PC-3 (cell line): ENCODE results near the gene CEP290. TPM values are rescaled to one million over a fixed set of nuclear protein-coding genes. Genes with fewer than 3 reads are reported as not detected.
A peak's percentile ranks its signal among the peaks of the same experiment; 100 is the strongest.

Experiments
- ATAC-seq: fragments of 200-7000 bp; cut with Tn5 transposase; 2 replicates; pipeline ENCODE4 v1.9.1; 2020; ENCODE audit warnings: mild to moderate bottlenecking, moderate library complexity
- BruUV-seq: library from RNA; stranded (reverse); fragments of 400-500 nt; replicated peaks from 2 replicates; lab custom pipeline; 2021; lab: Mats Ljungman, UMichigan
- CTCF ChIA-PET: fragments of 300-600 bp; sonication (Branson Sonifier 250); formaldehyde crosslinking; loops from one replicate; lab custom pipeline; 2022; ENCODE audit warnings: antibody characterized with exemption; lab: Charles Lee
- POLR2A ChIA-PET: fragments of 300-600 bp; sonication (Branson Sonifier 250); formaldehyde crosslinking; loops from one replicate; lab custom pipeline; 2022; ENCODE audit warnings: antibody characterized with exemption; ENCODE audit not compliant: unreplicated experiment; lab: Charles Lee
- DNase-seq: peaks from one replicate; pipeline ENCODE4 v3.0.0-alpha.2; 2015
- H2AFZ ChIP-seq: fragments of 300-600 bp; sonication (generic); 2 replicates; pipeline ENCODE4 v1.6.0; 2016; ENCODE audit warnings: antibody characterized with exemption, low read length
- H3F3A ChIP-seq: fragments of 300-600 bp; sonication (generic); one replicate; pipeline ENCODE4 v1.6.0; 2017; ENCODE audit warnings: antibody characterized with exemption, low read length, control low read depth, mild to moderate bottlenecking; ENCODE audit not compliant: unreplicated experiment
- H3K27ac ChIP-seq: fragments of 300-600 bp; sonication (generic); 2 replicates; pipeline ENCODE4 v1.5.1; 2016; ENCODE audit warnings: mild to moderate bottlenecking, low read length
- H3K27me3 ChIP-seq: fragments of 300-600 bp; sonication (generic); 2 replicates; pipeline ENCODE4 v1.6.1; 2016; ENCODE audit warnings: low read length, mixed read lengths
- H3K36me3 ChIP-seq: fragments of 300-600 bp; sonication (generic); 2 replicates; pipeline ENCODE4 v1.6.1; 2016; ENCODE audit warnings: low read depth, mixed run types, low read length, mixed read lengths
- H3K4me1 ChIP-seq: fragments of 300-600 bp; sonication (generic); 2 replicates; pipeline ENCODE4 v1.5.1; 2016; ENCODE audit warnings: low read length; ENCODE audit not compliant: insufficient read depth
- H3K4me2 ChIP-seq: fragments of 300-600 bp; sonication (generic); 2 replicates; pipeline ENCODE4 v1.6.0; 2016; ENCODE audit warnings: low read length
- H3K4me3 ChIP-seq: fragments of 300-600 bp; sonication (generic); 2 replicates; pipeline ENCODE4 v1.5.1; 2016; ENCODE audit warnings: mild to moderate bottlenecking, low read length, mixed read lengths
- H3K79me2 ChIP-seq: fragments of 300-600 bp; sonication (generic); 2 replicates; pipeline ENCODE4 v1.6.1; 2017; ENCODE audit warnings: low read length, mixed read lengths
- H3K9ac ChIP-seq: fragments of 300-600 bp; sonication (generic); 2 replicates; pipeline ENCODE4 v1.6.0; 2016; ENCODE audit warnings: mild to moderate bottlenecking, low read length
- H3K9me2 ChIP-seq: fragments of 300-600 bp; sonication (generic); replicated peaks from 2 replicates; pipeline ENCODE4 v1.6.1; 2016; ENCODE audit warnings: mixed run types, low read length, mixed read lengths
- H3K9me3 ChIP-seq: fragments of 300-600 bp; sonication (generic); 2 replicates; pipeline ENCODE4 v1.6.1; 2016; ENCODE audit warnings: low read length, mixed read lengths
- H4K20me1 ChIP-seq: fragments of 300-600 bp; sonication (generic); 2 replicates; pipeline ENCODE4 v1.6.1; 2016; ENCODE audit warnings: low read length, mixed read lengths
- CTCF ChIP-seq: fragments of 300-600 bp; sonication (generic); conservative IDR thresholded peaks from 2 replicates; pipeline ENCODE4 v1.5.1; 2017; ENCODE audit warnings: antibody characterized with exemption, low read depth, mild to moderate bottlenecking, low read length
- EZH2 ChIP-seq: fragments of 300-600 bp; sonication (generic); IDR thresholded peaks from one replicate; pipeline ENCODE4 v1.6.1; 2017; ENCODE audit warnings: antibody characterized with exemption, mild to moderate bottlenecking, low read length; ENCODE audit not compliant: unreplicated experiment
- EZH2phosphoT487 ChIP-seq: fragments of 300-600 bp; sonication (generic); IDR thresholded peaks from 2 replicates; pipeline ENCODE4 v1.6.1; 2018; ENCODE audit warnings: mild to moderate bottlenecking, antibody characterized with exemption, low read length, borderline replicate concordance
- intact Hi-C: fragments of 100-400 bp; cut with micrococcal nuclease; formaldehyde crosslinking; loops from 2 replicates; pipeline ENCODE4 v1.9.0; 2023
- total RNA-seq: library from RNA; depleted of rRNA; stranded (reverse); fragments of >200 nt; gene quantifications from 2 replicates; pipeline ENCODE4 v1.2.3, GENCODE V29; 2014

CEP290 gene
- total RNA-seq, 1 experiment from 2014 or later = 9.7 TPM

GRCh38 chr12:88179436-88180014, 37.6 kb upstream of the CEP290 start:
- Histone ChIP-seq H3K4me2 (no peak overlapping the region), H2AFZ (no peak overlapping the region), H3K4me1 (peaks cover 22% of the 10 kb centered on the region), H3K79me2 (no peaks in the 10 kb centered on the region), H3K9me3 (no peaks in the 10 kb centered on the region), H3K36me3 (peaks cover 8% of the 10 kb centered on the region), H3K9ac (no peak overlapping the region), H3K27ac (no peak overlapping the region), H3K9me2 (no peaks in the 10 kb centered on the region), H3K27me3 (no peaks in the 10 kb centered on the region), H4K20me1 (no peaks in the 10 kb centered on the region), H3K4me3 (no peak overlapping the region), H3F3A (no peaks in the 10 kb centered on the region)
- DNase-seq (no peak), ATAC-seq (no peak)
- TF ChIP-seq EZH2phosphoT487 = no peak
- no peak for TF ChIP-seq CTCF
- no peak for TF ChIP-seq EZH2
- BruUV-seq = no TSS peak
- ChIA-PET CTCF (interaction anchor here (0.6 kb wide), 1 partner anchor 58 kb away, joined by 3 read pairs; no protein-coding TSS in a partner anchor), POLR2A (no interaction called here)
- intact Hi-C loops = loop anchor here (10.0 kb wide), 1 partner anchor 215 kb away; no protein-coding TSS in a partner anchor

DNA sequence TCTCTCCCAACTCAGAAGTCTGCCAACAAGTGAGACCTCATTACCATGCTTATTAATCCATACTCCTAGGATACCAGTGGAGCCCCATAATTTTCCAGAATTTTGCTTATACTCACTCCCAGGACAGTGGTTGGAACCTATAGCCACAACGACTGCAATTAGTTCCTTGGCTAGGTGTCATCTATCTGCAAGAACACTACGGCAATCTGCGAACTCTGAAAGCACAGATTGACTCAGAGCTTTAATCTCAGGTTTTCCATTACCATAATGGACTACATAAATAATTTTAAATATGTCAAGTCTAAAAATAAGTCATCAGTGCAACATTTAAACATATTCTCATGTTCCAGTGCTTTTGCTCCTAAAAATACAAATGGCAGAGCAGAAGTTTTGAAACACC, 33.7 kb upstream of the CEP290 start:
- H3F3A ChIP-seq = no peaks in the 10 kb centered on the region
- H3K4me1 ChIP-seq = peaks cover 19% of the 10 kb centered on the region
- TF ChIP-seq EZH2phosphoT487 = no peak
- no peak for TF ChIP-seq CTCF
- TF ChIP-seq EZH2 = no peak
- POLR2A ChIA-PET = no interaction called here
- peaks cover 17% of the 10 kb centered on the region for H3K36me3 ChIP-seq
- H3K9ac ChIP-seq = no peak overlapping the region
- intact Hi-C loops = no loop called here
- no TSS peak for BruUV-seq
- H3K79me2 ChIP-seq = no peaks in the 10 kb centered on the region
- no peak for DNase-seq
- no peak for ATAC-seq
- no peaks in the 10 kb centered on the region for H4K20me1 ChIP-seq
- H3K27ac ChIP-seq = no peak overlapping the region
- H3K9me2 ChIP-seq = no peaks in the 10 kb centered on the region
- no peaks in the 10 kb centered on the region for H3K27me3 ChIP-seq
- CTCF ChIA-PET = no interaction called here
- H3K4me3 ChIP-seq = no peak overlapping the region
- no peak overlapping the region for H3K4me2 ChIP-seq
- no peak overlapping the region for H2AFZ ChIP-seq
- no peaks in the 10 kb centered on the region for H3K9me3 ChIP-seq

- ATAC-seq = peak; percentile 97
- CTCF ChIA-PET = no interaction called here
- H3K4me1 ChIP-seq = peaks cover 19% of the 10 kb centered on the region
- no peak overlapping the region for H3K4me3 ChIP-seq
- no peaks in the 10 kb centered on the region for H3F3A ChIP-seq
- intact Hi-C loops = loop anchor here (1.0 to 5.0 kb wide), 4 partner anchors 9 to 124 kb away; no protein-coding TSS in a partner anchor
- TF ChIP-seq EZH2phosphoT487 = no peak
- no peak for TF ChIP-seq EZH2
- no peak for TF ChIP-seq CTCF
- no TSS peak for BruUV-seq
- peak overlapping the region; percentile 46 for H3K4me2 ChIP-seq
- peak overlapping the region; percentile 39 for H3K9ac ChIP-seq
- H3K79me2 ChIP-seq = no peaks in the 10 kb centered on the region
- H3K9me2 ChIP-seq = no peaks in the 10 kb centered on the region
- no peak overlapping the region for H2AFZ ChIP-seq
- peaks cover 12% of the 10 kb centered on the region; the same call in 1 of the 2 replicates for H3K36me3 ChIP-seq
- H3K27me3 ChIP-seq = no peaks in the 10 kb centered on the region
- peak overlapping the region; percentile 84 for H3K27ac ChIP-seq
- H4K20me1 ChIP-seq = no peaks in the 10 kb centered on the region
- no peaks in the 10 kb centered on the region for H3K9me3 ChIP-seq
- POLR2A ChIA-PET = no interaction called here
- DNase-seq = peak; percentile 93
Observed at GRCh38 chr12:88172844-88173407, 31.0 kb upstream of the CEP290 start.
